Measurements from ENCODE around the gene SAYSD1.

DNA sequence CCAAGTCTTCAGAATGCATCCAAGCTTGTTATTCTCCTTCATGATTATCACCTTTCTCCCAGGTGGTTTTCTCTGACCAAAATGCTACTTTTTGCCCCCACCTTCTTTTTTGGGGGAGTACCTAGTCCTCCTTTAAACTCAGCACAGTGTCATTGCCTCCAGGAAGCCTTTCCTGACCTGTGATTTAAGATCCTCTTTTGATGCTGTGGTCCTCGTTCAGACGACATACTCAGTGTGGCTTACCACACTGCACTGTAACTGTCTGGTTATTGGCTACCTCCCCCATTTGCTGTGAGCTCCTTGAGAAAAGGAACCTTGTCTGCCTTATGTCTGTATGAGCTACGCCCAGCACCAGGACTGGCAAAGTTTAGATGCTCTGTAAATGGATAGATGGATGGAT is 14.6 kb downstream of the SAYSD1 start:
- TF ChIP-seq, protein P1, sequence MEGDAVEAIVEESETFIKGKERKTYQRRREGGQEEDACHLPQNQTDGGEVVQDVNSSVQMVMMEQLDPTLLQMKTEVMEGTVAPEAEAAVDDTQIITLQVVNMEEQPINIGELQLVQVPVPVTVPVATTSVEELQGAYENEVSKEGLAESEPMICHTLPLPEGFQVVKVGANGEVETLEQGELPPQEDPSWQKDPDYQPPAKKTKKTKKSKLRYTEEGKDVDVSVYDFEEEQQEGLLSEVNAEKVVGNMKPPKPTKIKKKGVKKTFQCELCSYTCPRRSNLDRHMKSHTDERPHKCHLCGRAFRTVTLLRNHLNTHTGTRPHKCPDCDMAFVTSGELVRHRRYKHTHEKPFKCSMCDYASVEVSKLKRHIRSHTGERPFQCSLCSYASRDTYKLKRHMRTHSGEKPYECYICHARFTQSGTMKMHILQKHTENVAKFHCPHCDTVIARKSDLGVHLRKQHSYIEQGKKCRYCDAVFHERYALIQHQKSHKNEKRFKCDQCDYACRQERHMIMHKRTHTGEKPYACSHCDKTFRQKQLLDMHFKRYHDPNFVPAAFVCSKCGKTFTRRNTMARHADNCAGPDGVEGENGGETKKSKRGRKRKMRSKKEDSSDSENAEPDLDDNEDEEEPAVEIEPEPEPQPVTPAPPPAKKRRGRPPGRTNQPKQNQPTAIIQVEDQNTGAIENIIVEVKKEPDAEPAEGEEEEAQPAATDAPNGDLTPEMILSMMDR (conservative IDR thresholded peaks at IDR 0.05; ENCODE audit: low read depth in 2 of 2) = no peak
- TF ChIP-seq EZH2phosphoT487 (IDR thresholded peaks at IDR 0.05; ENCODE audit: unreplicated experiment) = no peak
- no peak for TF ChIP-seq EZH2 (IDR thresholded peaks at IDR 0.05; ENCODE audit: low read depth, unreplicated experiment)
- TF ChIP-seq CREB1 (CRISPR knock-in tag; IDR thresholded peaks at IDR 0.05; ENCODE audit: low read depth) = no peak
- TF ChIP-seq ZNF114 (CRISPR knock-in tag; IDR thresholded peaks at IDR 0.05) = no peak
- no peak for TF ChIP-seq POLR2AphosphoS5 (IDR thresholded peaks at IDR 0.05; ENCODE audit: low read depth)
- TF ChIP-seq REST (IDR thresholded peaks at IDR 0.05; ENCODE audit: unreplicated experiment) = no peak
